GM12878 (cell line): ENCODE results near the gene PTK6.

ENCODE experiments used
- EGR1 ChIP-seq, 2 experiments: IDR thresholded peaks; 1 replicate in 1 of 2; 2 replicates in 1 of 2; pipeline ENCODE4 v1.6.1; 2011 to 2012; ENCODE audit warnings: low read depth in 2 of 2, low read length in 2 of 2, borderline replicate concordance in 1 of 2, mild to moderate bottlenecking in 1 of 2, moderate library complexity in 1 of 2
- EP300 ChIP-seq, 2 experiments: fragments of 150-350 bp in 1 of 2; IDR thresholded peaks; 2 replicates each; pipeline ENCODE4 v1.6.1; 2011 to 2012; ENCODE audit warnings: low read depth in 2 of 2, low read length in 2 of 2, borderline replicate concordance in 1 of 2, improper control_type of control experiment in 1 of 2, inconsistent platforms in 1 of 2; ENCODE audit not compliant: control insufficient read depth in 1 of 2
- MYC ChIP-seq: IDR thresholded peaks from 2 replicates; pipeline ENCODE4 v1.6.1; 2011; ENCODE audit warnings: mild to moderate bottlenecking, low read length, moderate library complexity, inconsistent platforms; ENCODE audit not compliant: insufficient read depth, insufficient replicate concordance, insufficient read length, severe bottlenecking
- SUZ12 ChIP-seq: fragments of 200-600 bp; sonication (generic); IDR thresholded peaks from one replicate; pipeline ENCODE4 v1.6.1; 2018; ENCODE audit warnings: antibody characterized with exemption, mild to moderate bottlenecking; ENCODE audit not compliant: unreplicated experiment
- ZSCAN29 ChIP-seq: fragments of 450-650 bp; IDR thresholded peaks from 2 replicates; pipeline ENCODE4 v1.6.1; 2017; ENCODE audit warnings: mild to moderate bottlenecking, moderate library complexity

- TF ChIP-seq EP300 (IDR thresholded peaks at IDR 0.05; ENCODE audit: borderline replicate concordance in 1 of 2, control insufficient read depth in 1 of 2, low read depth in 2 of 2, low read length in 2 of 2) (no peak), EGR1 (IDR thresholded peaks at IDR 0.05; ENCODE audit: borderline replicate concordance in 1 of 2, low read depth in 2 of 2, low read length in 2 of 2) (no peak), SUZ12 (no peak), ZSCAN29 (no peak), MYC (no peak)
Measured at GRCh38 chr20:63493563-63494020, 43.6 kb downstream of the PTK6 start.
